A673 (cell line): ENCODE results near the gene SIGLEC6.

Source experiments
- CTCF ChIP-seq: fragments of 300-800, 200-600 bp; sonication (generic); conservative IDR thresholded peaks from 2 replicates; pipeline ENCODE4 v1.5.1; 2017; ENCODE audit warnings: low read depth, mild to moderate bottlenecking, antibody characterized with exemption, low read length, moderate library complexity, mixed read lengths
- EZH2 ChIP-seq: fragments of 200-600 bp; sonication (generic); IDR thresholded peaks from 2 replicates; pipeline ENCODE4 v1.6.1; 2017; ENCODE audit warnings: borderline replicate concordance, low read depth, mild to moderate bottlenecking, mixed read lengths, antibody characterized with exemption, low read length; ENCODE audit not compliant: poor library complexity, severe bottlenecking

- TF ChIP-seq CTCF (no peak), EZH2 (no peak)
Measured at GRCh38 chr19:51576850-51577249, 45.4 kb upstream of the SIGLEC6 start.
